Panc1 (cell line): ENCODE data around the gene PFKL. TPM values are rescaled to one million over a fixed set of nuclear protein-coding genes. Genes with fewer than 3 reads are reported as not detected.

Source experiments
- ATAC-seq: fragments of 200-7000 bp; cut with Tn5 transposase; 2 replicates; pipeline ENCODE4 v1.9.1; 2020; ENCODE audit warnings: mild to moderate bottlenecking, moderate library complexity
- BruUV-seq: library from RNA; stranded (reverse); fragments of 400-500 nt; replicated peaks from 2 replicates; lab custom pipeline; 2021; lab: Mats Ljungman, UMichigan
- CTCF ChIA-PET: fragments of 300-600 bp; sonication (Branson Sonifier 250); formaldehyde crosslinking; loops from one replicate; lab custom pipeline; 2022; ENCODE audit warnings: antibody characterized with exemption; lab: Charles Lee
- POLR2A ChIA-PET: fragments of 300-600 bp; sonication (Branson Sonifier 250); formaldehyde crosslinking; loops from one replicate; lab custom pipeline; 2022; ENCODE audit warnings: antibody characterized with exemption; lab: Charles Lee
- DNase-seq: peaks from one replicate; pipeline ENCODE4 v3.0.0-alpha.2; 2010; ENCODE audit warnings: low read depth, low spot score
- H3K27ac ChIP-seq: 2 replicates; pipeline ENCODE4 v1.5.1; 2011; ENCODE audit warnings: mild to moderate bottlenecking, low read length, inconsistent platforms
- H3K27me3 ChIP-seq: fragments of 200-500 bp; sonication (Bioruptor generic); 2 replicates; pipeline ENCODE4 v1.6.0; 2014; ENCODE audit warnings: low read length, inconsistent platforms; ENCODE audit not compliant: control insufficient read depth, insufficient read depth
- H3K36me3 ChIP-seq: fragments of 200-500 bp; sonication (Bioruptor generic); 2 replicates; pipeline ENCODE4 v1.5.1; 2014; ENCODE audit warnings: inconsistent platforms, mild to moderate bottlenecking, low read length, moderate library complexity; ENCODE audit not compliant: control insufficient read depth, insufficient read depth
- H3K4me1 ChIP-seq: 2 replicates; pipeline ENCODE4 v1.5.1; 2011; ENCODE audit warnings: inconsistent platforms, mild to moderate bottlenecking, low read length, moderate library complexity; ENCODE audit not compliant: control insufficient read depth, insufficient read depth
- H3K4me3 ChIP-seq, 2 experiments: 2 replicates each; pipeline ENCODE4 v1.5.1; 2011 to 2012; ENCODE audit warnings: low read depth in 2 of 2, low read length in 2 of 2, mild to moderate bottlenecking in 2 of 2, inconsistent platforms in 1 of 2, moderate library complexity in 1 of 2
- H3K9me3 ChIP-seq: fragments of 200-500 bp; sonication (Bioruptor generic); 2 replicates; pipeline ENCODE4 v1.5.1; 2014; ENCODE audit warnings: low read depth, mild to moderate bottlenecking, inconsistent platforms, low read length, moderate library complexity; ENCODE audit not compliant: control insufficient read depth, insufficient read depth
- CTCF ChIP-seq: fragments of 450-650 bp; IDR thresholded peaks from 2 replicates; pipeline ENCODE4 v1.5.1; 2017; ENCODE audit warnings: mild to moderate bottlenecking
- POLR2AphosphoS5 ChIP-seq: IDR thresholded peaks from 2 replicates; pipeline ENCODE4 v1.6.1; 2012; ENCODE audit warnings: mild to moderate bottlenecking, low read depth, low read length, moderate library complexity
- REST ChIP-seq, 2 experiments: IDR thresholded peaks; 2 replicates each; pipeline ENCODE4 v1.6.1; 2011 to 2012; ENCODE audit warnings: low read depth in 2 of 2, control low read depth in 1 of 2, low read length in 1 of 2, mild to moderate bottlenecking in 1 of 2, moderate library complexity in 1 of 2; ENCODE audit not compliant: insufficient read depth in 1 of 2
- SIN3A ChIP-seq: IDR thresholded peaks from 2 replicates; pipeline ENCODE4 v1.6.1; 2012; ENCODE audit warnings: low read depth, mild to moderate bottlenecking, low read length, moderate library complexity, borderline replicate concordance; ENCODE audit not compliant: insufficient read depth
- TCF7L2 ChIP-seq: IDR thresholded peaks from 2 replicates; pipeline ENCODE4 v1.6.1; 2011; ENCODE audit warnings: mild to moderate bottlenecking, low read depth, low read length, inconsistent platforms
- in situ Hi-C: cut with HindIII; loops from 2 replicates; pipeline ENCODE4 v1.10.0; 2016; ENCODE audit warnings: low sequenced_read_pairs, low pct_unique_long_range_greater_than_20kb
- intact Hi-C: fragments of 100-400 bp; cut with micrococcal nuclease; formaldehyde crosslinking; loops from one replicate; pipeline ENCODE4 v1.10.0; 2022; ENCODE audit not compliant: unreplicated experiment
- total RNA-seq: library from RNA; stranded (reverse); gene quantifications from one replicate; pipeline ENCODE4 v1.2.1, GENCODE V29; 2021; ENCODE audit not compliant: unreplicated experiment

PFKL gene
- total RNA-seq, 1 experiment from 2014 or later = 70.1 TPM

GRCh38 chr21:44318489-44319285, 18.8 kb downstream of the PFKL start:
- no TSS peak for BruUV-seq
- no peak for TF ChIP-seq POLR2AphosphoS5
- TF ChIP-seq TCF7L2 = no peak
- no peak for TF ChIP-seq REST (IDR thresholded peaks at IDR 0.05; ENCODE audit: insufficient read depth in 1 of 2, low read depth in 2 of 2, low read length in 1 of 2)
- TF ChIP-seq CTCF = no peak
- no peak for TF ChIP-seq SIN3A
- intact Hi-C loops (no loop called here), in situ Hi-C loops (no loop called here)
- no peaks in the 10 kb centered on the region for H3K27me3 ChIP-seq
- POLR2A ChIA-PET = interaction anchor here (0.7 kb wide), 1 partner anchor 16 kb away, joined by 3 read pairs; no protein-coding TSS in a partner anchor
- no peaks in the 10 kb centered on the region for H3K36me3 ChIP-seq
- H3K27ac ChIP-seq = no peak overlapping the region
- H3K4me1 ChIP-seq = no peaks in the 10 kb centered on the region
- CTCF ChIA-PET = no interaction called here
- no peak for DNase-seq
- H3K4me3 ChIP-seq = no peak overlapping the region
- no peaks in the 10 kb centered on the region for H3K9me3 ChIP-seq
- ATAC-seq = no peak

GRCh38 chr21:44319407-44320065, 19.7 kb downstream of the PFKL start:
- Histone ChIP-seq H3K4me1 (no peaks in the 10 kb centered on the region), H3K9me3 (no peaks in the 10 kb centered on the region), H3K36me3 (no peaks in the 10 kb centered on the region), H3K27ac (no peak overlapping the region), H3K27me3 (no peaks in the 10 kb centered on the region), H3K4me3 (no peak overlapping the region)
- ChIA-PET CTCF (interaction anchor here (0.6 kb wide), 1 partner anchor 168 kb away, joined by 4 read pairs; no protein-coding TSS in a partner anchor), POLR2A (no interaction called here)
- in situ Hi-C loops (no loop called here), intact Hi-C loops (no loop called here)
- no peak for ATAC-seq
- DNase-seq = no peak
- TF ChIP-seq CTCF (no peak), SIN3A (no peak), TCF7L2 (no peak), POLR2AphosphoS5 (no peak), REST (IDR thresholded peaks at IDR 0.05; ENCODE audit: insufficient read depth in 1 of 2, low read depth in 2 of 2, low read length in 1 of 2) (no peak)
- BruUV-seq = no TSS peak
